Measurements from ENCODE around the gene ARHGEF38.

ARHGEF38 gene, protein sequence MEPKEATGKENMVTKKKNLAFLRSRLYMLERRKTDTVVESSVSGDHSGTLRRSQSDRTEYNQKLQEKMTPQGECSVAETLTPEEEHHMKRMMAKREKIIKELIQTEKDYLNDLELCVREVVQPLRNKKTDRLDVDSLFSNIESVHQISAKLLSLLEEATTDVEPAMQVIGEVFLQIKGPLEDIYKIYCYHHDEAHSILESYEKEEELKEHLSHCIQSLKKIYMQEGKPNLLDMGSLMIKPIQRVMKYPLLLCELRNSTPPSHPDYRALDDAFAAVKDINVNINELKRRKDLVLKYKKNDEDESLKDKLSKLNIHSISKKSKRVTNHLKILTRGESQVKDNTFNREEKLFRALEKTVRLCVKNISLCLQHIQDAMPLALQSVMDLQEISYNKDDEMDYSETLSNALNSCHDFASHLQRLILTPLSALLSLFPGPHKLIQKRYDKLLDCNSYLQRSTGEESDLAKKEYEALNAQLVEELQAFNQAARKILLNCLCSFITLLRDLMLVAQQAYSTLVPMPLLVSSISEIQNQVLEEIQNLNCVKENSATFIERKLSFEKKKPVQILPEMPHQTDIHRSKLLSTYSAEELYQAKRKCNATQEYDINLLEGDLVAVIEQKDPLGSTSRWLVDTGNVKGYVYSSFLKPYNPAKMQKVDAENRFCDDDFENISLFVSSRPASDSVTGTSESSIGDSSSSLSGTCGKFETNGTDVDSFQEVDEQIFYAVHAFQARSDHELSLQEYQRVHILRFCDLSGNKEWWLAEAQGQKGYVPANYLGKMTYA

DNA sequence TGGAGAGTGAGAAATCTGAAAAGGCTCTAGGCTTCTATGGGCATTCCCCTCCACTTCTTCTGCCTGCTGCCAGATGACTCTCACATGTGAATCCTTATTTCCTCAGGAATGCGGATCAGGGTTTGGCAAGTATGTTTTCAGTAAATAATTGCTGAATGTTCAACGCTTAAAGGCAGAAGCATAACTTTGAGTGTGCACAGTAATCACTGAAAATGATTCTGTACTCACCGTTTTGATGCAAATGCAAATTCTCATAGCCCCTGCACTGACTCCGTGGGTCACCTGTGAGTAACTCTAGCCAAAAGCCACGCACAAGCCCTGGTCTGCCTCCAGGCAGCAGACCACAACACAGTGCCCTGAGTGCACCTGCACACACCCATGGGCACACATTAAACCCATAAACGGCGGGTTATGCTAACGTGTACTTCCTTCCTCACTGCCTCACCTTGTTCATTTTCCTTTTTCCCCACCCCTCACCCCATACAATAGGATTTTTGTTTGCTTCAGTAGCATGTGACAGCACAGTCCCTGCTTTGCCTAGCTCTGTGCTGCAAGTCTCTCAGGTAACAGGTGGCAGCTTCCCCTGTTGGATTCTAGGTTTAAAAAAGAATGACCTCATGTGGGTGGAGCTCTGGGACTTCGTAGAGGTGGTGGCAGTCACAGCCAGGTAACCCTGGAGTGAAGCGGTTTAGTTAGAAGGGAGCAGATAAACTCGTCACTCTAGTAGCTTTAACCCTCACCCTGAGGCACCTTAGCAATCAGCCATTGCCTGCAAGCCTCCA lies at the start of gene ARHGEF38:
Gene ARHGEF38 (plus strand): TSS at position 656 of the 782 bp plus-strand sequence. CDS start 146 bp downstream, outside the sequence.
- Histone ChIP-seq H3K36me3 (ENCODE audit: insufficient read depth, low read length) (no peaks in the 10 kb centered on the region), H3K79me2 (ENCODE audit: control insufficient read depth, insufficient read depth, low read length, unreplicated experiment) (no peaks in the 10 kb centered on the region), H3K4me3 (ENCODE audit: low read depth, low read length) (no peak within 1 kb of the TSS), H3K27ac (ENCODE audit: low read depth, low read length) (no peak within 1 kb of the TSS), H2AFZ (ENCODE audit: low read length, unreplicated experiment) (no peak within 1 kb of the TSS), H3K4me1 (ENCODE audit: control insufficient read depth, insufficient read depth, low read length, unreplicated experiment) (peaks cover 19% of the 10 kb centered on the region), H3K27me3 (ENCODE audit: insufficient read depth, low read length) (no peaks in the 10 kb centered on the region)

DNA sequence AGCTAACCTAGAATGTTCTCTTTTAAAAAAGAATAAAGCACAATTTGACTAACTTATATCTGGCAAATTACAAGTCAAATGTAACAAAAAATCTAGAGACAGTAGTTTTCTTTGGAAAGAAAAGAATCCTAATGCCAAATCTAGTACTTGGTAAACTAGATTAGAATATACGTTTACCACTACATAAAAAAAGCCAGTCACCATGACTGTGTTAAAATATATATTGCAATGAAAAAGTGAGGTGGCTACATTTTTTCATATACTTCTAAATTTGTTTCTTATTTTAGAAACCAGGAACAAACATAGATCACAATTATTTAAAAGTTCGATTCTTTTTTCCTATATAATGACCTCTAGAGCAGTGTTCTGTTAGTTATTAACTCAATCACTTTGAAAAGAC lies 48.9 kb upstream of the ARHGEF38 start:
- H3K4me1 ChIP-seq (ENCODE audit: control insufficient read depth, insufficient read depth, low read length, unreplicated experiment): no peaks in the 10 kb centered on the region
- H3K27ac ChIP-seq (ENCODE audit: low read depth, low read length): no peak overlapping the region
- H3K27me3 ChIP-seq (ENCODE audit: insufficient read depth, low read length): no peaks in the 10 kb centered on the region
- H3K36me3 ChIP-seq (ENCODE audit: insufficient read depth, low read length): no peaks in the 10 kb centered on the region
- no peak overlapping the region for H3K4me3 ChIP-seq (ENCODE audit: low read depth, low read length)
- no peaks in the 10 kb centered on the region for H3K79me2 ChIP-seq (ENCODE audit: control insufficient read depth, insufficient read depth, low read length, unreplicated experiment)
- H2AFZ ChIP-seq (ENCODE audit: low read length, unreplicated experiment): no peak overlapping the region

DNA sequence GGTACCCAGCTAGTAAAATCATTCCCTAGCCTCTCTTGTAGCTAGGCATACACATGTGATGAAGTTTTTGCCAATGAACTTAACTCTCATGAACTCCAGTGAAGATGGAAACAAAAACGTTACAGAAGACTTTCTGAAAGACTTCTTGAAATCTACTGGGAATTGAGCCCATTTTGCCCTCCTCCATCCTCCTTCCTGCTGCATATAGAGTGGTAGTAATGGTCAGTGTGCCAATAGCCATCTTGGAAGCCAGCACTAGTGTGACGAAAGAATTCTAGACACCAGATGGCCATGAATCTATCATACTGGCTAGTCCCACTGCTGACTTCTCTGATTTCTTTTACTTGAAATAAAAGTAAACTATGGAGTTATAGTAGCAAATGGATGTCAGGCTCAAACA lies 47.7 kb upstream of the ARHGEF38 start:
- Histone ChIP-seq H3K79me2 (ENCODE audit: control insufficient read depth, insufficient read depth, low read length, unreplicated experiment) (no peaks in the 10 kb centered on the region), H3K27me3 (ENCODE audit: insufficient read depth, low read length) (no peaks in the 10 kb centered on the region), H3K4me1 (ENCODE audit: control insufficient read depth, insufficient read depth, low read length, unreplicated experiment) (no peaks in the 10 kb centered on the region), H3K27ac (ENCODE audit: low read depth, low read length) (no peak overlapping the region), H3K4me3 (ENCODE audit: low read depth, low read length) (no peak overlapping the region), H3K36me3 (ENCODE audit: insufficient read depth, low read length) (no peaks in the 10 kb centered on the region), H2AFZ (ENCODE audit: low read length, unreplicated experiment) (no peak overlapping the region)

DNA sequence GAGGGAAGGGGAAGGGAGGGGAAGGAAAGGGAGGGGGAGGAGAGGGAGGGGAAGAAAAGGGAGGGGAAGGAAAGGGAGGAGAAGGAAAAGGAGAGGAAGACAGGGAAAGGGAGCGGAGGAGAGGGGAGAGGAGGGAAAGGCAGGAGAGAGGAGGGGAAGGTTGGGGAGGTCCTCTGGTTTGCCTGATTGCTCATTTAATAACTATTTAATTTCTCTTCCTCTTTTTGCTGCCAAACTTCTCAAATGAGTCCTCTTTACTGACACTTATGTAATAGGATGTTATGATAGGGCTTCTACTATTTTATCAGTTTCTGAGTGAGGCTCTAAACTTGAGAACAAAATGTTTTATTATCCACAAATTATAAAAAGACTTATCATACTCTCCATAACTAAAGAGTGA lies 43.1 kb upstream of the ARHGEF38 start:
- Histone ChIP-seq H3K36me3 (ENCODE audit: insufficient read depth, low read length) (no peaks in the 10 kb centered on the region), H3K4me3 (ENCODE audit: low read depth, low read length) (no peak overlapping the region), H2AFZ (ENCODE audit: low read length, unreplicated experiment) (no peak overlapping the region), H3K27ac (ENCODE audit: low read depth, low read length) (no peak overlapping the region), H3K4me1 (ENCODE audit: control insufficient read depth, insufficient read depth, low read length, unreplicated experiment) (no peaks in the 10 kb centered on the region), H3K79me2 (ENCODE audit: control insufficient read depth, insufficient read depth, low read length, unreplicated experiment) (no peaks in the 10 kb centered on the region), H3K27me3 (ENCODE audit: insufficient read depth, low read length) (no peaks in the 10 kb centered on the region)

DNA sequence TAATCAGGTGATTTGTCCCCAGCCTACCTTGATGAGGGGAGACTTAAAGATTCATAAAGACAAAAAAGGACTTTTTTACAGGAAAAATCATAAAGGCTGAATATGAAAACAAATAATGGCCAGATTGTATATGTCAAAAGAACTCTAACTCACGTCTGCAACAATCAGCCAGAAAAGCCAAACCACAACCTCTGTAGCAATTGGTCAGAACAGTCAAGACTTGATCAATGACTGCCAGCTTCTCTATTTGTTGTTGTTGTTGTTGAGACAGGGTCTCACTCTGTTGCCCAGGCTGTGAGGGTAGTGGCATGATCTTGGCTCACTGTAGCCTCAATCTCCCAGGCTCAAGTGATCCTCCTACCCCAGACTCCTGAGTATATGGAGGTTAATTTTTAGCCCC lies 42.7 kb upstream of the ARHGEF38 start:
- no peaks in the 10 kb centered on the region for H3K27me3 ChIP-seq (ENCODE audit: insufficient read depth, low read length)

DNA sequence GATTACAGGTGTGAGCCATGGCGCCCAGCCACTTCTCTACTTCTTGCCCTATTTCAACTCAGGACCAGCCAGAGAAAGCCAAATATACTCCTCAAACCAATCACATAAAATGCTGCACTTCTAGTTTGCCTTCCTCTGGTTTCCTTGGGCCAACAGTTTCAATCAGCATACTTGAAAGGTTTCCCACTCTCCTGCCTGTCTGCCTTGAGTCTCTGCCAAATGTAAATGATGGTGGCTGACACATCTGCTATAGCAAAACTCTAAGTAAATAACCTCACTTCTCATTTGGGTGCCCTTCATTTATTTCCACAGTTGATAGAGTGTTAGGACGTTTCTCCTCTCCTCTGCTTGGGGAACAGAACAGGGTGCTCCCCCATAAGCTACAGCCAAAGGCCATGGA lies 42.2 kb upstream of the ARHGEF38 start:
- Histone ChIP-seq H3K4me1 (ENCODE audit: control insufficient read depth, insufficient read depth, low read length, unreplicated experiment) (no peaks in the 10 kb centered on the region), H2AFZ (ENCODE audit: low read length, unreplicated experiment) (no peak overlapping the region), H3K79me2 (ENCODE audit: control insufficient read depth, insufficient read depth, low read length, unreplicated experiment) (no peaks in the 10 kb centered on the region), H3K4me3 (ENCODE audit: low read depth, low read length) (no peak overlapping the region), H3K27me3 (ENCODE audit: insufficient read depth, low read length) (no peaks in the 10 kb centered on the region), H3K27ac (ENCODE audit: low read depth, low read length) (no peak overlapping the region), H3K36me3 (ENCODE audit: insufficient read depth, low read length) (no peaks in the 10 kb centered on the region)

More for the DNA sequence above, 42.7 kb upstream of the ARHGEF38 start:
- H3K4me3 ChIP-seq (ENCODE audit: low read depth, low read length): no peak overlapping the region
- H3K36me3 ChIP-seq (ENCODE audit: insufficient read depth, low read length): no peaks in the 10 kb centered on the region
- no peak overlapping the region for H3K27ac ChIP-seq (ENCODE audit: low read depth, low read length)
- H2AFZ ChIP-seq (ENCODE audit: low read length, unreplicated experiment): no peak overlapping the region
- no peaks in the 10 kb centered on the region for H3K79me2 ChIP-seq (ENCODE audit: control insufficient read depth, insufficient read depth, low read length, unreplicated experiment)
- H3K4me1 ChIP-seq (ENCODE audit: control insufficient read depth, insufficient read depth, low read length, unreplicated experiment): no peaks in the 10 kb centered on the region

DNA sequence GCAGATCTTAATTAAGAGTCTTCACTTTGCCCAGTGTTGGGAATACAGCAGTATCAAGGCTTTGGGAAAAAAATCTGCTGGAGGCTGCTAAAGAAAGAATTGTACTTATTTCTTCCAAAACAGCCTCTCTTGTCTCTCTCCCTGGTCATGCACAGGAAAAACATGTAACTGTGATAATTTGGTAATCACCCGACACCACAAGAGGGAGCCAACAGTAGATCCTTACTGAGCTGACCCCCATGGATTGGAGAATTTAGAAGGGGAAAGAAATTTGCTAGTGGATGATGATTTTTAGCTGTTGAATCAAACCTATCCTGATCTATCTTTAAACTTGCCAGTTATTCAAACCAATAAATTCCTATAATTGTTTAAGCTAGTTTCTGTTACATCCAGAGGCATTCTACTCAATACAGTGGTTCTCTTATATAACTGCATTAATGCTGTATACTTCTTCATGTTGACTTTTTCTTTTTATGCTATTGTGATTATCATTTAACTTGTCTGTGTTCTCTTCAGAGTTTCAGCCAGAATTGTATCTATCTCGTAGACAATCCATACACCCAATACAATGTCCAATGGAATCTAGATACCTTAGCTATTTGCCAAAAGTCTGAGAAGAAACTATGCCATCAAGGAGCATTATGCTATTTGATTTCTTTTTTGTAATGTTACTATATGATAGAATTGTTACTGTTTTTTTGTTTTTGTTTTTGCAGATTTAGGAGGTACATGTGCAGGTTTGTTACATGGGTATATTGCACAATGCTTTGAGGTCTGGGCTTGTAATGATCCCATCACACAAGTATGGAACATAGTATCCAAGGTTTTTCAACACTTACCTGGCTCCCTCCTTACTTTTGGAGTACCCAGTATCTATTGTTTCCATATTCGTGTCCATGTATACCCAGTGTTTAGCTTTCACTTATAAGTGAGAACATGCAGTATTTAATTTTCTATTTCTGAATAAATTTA lies 31.3 kb upstream of the ARHGEF38 start:
- H3K27me3 ChIP-seq (ENCODE audit: insufficient read depth, low read length): no peaks in the 10 kb centered on the region
- H3K79me2 ChIP-seq (ENCODE audit: control insufficient read depth, insufficient read depth, low read length, unreplicated experiment): no peaks in the 10 kb centered on the region
- no peak overlapping the region for H3K4me3 ChIP-seq (ENCODE audit: low read depth, low read length)
- no peaks in the 10 kb centered on the region for H3K4me1 ChIP-seq (ENCODE audit: control insufficient read depth, insufficient read depth, low read length, unreplicated experiment)
- no peak overlapping the region for H2AFZ ChIP-seq (ENCODE audit: low read length, unreplicated experiment)
- H3K36me3 ChIP-seq (ENCODE audit: insufficient read depth, low read length): no peaks in the 10 kb centered on the region
- H3K27ac ChIP-seq (ENCODE audit: low read depth, low read length): no peak overlapping the region

DNA sequence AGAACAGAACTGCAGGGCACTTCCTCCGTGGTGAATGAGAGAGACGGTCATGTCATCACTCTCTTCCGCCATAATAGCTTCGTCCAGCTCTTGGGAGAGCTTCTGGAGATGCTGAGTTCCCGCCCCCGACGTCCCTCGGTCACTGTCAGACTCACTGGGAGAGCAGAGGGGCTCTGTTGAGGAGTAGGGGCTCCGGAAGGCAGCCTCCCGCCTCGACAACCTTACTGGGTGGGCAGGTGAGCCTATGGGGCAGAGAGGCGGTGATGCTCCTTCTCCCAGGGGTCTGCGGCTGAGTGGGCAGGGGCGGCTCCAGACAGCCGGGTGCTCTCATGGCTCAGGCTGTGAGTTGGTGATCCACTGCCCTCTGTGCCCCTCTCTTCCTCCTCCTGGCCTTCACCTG lies 25.8 kb upstream of the ARHGEF38 start:
- no peaks in the 10 kb centered on the region for H3K36me3 ChIP-seq (ENCODE audit: insufficient read depth, low read length)
- no peak overlapping the region for H3K27ac ChIP-seq (ENCODE audit: low read depth, low read length)
- peaks cover 6% of the 10 kb centered on the region; the same call in 1 of the 2 replicates for H3K27me3 ChIP-seq (ENCODE audit: insufficient read depth, low read length)
- H2AFZ ChIP-seq (ENCODE audit: low read length, unreplicated experiment): no peak overlapping the region
- no peak overlapping the region for H3K4me3 ChIP-seq (ENCODE audit: low read depth, low read length)
- no peaks in the 10 kb centered on the region for H3K4me1 ChIP-seq (ENCODE audit: control insufficient read depth, insufficient read depth, low read length, unreplicated experiment)
- no peaks in the 10 kb centered on the region for H3K79me2 ChIP-seq (ENCODE audit: control insufficient read depth, insufficient read depth, low read length, unreplicated experiment)

DNA sequence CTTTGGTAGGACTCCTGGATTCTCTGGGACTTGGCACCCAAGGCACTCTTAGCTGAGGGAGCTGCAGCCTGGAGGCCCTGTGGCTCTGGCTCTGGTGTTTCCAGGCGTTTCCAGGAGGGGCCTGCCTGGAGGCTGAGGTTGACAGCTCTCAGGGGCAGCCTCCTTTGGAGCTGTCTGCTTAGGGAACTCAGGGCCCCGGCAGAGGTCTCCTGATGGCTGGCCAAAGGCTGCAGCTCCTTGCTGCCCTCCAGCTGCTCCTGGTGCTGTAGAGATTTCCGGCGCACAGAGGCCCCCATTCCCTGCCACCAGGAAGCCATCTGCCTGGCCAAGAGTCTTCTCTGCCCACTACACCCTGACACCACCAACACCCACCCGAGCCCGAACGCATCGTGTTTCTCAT lies 25.3 kb upstream of the ARHGEF38 start:
- H3K4me1 ChIP-seq (ENCODE audit: control insufficient read depth, insufficient read depth, low read length, unreplicated experiment): no peaks in the 10 kb centered on the region
- H3K36me3 ChIP-seq (ENCODE audit: insufficient read depth, low read length): no peaks in the 10 kb centered on the region
- no peak overlapping the region for H3K27ac ChIP-seq (ENCODE audit: low read depth, low read length)
- no peak overlapping the region for H2AFZ ChIP-seq (ENCODE audit: low read length, unreplicated experiment)
- no peaks in the 10 kb centered on the region for H3K79me2 ChIP-seq (ENCODE audit: control insufficient read depth, insufficient read depth, low read length, unreplicated experiment)
- peaks cover 6% of the 10 kb centered on the region; the same call in 1 of the 2 replicates for H3K27me3 ChIP-seq (ENCODE audit: insufficient read depth, low read length)
- no peak overlapping the region for H3K4me3 ChIP-seq (ENCODE audit: low read depth, low read length)
